Heart left ventricle (tissue), 16 donors: ENCODE results near the gene SIT1. TPM values are rescaled to one million over a fixed set of nuclear protein-coding genes. Genes with fewer than 3 reads are reported as not detected.
A peak's percentile ranks its signal among the peaks of the same experiment; 100 is the strongest.

ENCODE experiments used
- ATAC-seq, 4 donors: fragments of 200-7000 bp; cut with Tn5 transposase; one replicate each; pipeline ENCODE4 v1.9.1; 2020 to 2022; ENCODE audit warnings: moderate library complexity in 4 of 4, mild to moderate bottlenecking in 3 of 4, moderate number of reproducible peaks in 1 of 4
- DNase-seq, 5 donors: peaks; one replicate each; pipeline ENCODE4 v3.0.0-alpha.2; 2020
- H3K27ac ChIP-seq, 12 donors: fragments of 200-600 bp; sonication (generic) in 4 of 12; one replicate each; pipeline versions ENCODE4 v1.5.0 to v1.8.0; 2016 to 2022; ENCODE audit warnings: mild to moderate bottlenecking in 2 of 12
- H3K27me3 ChIP-seq, 9 donors: fragments of 200-600 bp; sonication (generic) in 2 of 9; one replicate each; pipeline versions ENCODE4 v1.5.1 to v1.8.0; 2016 to 2022; ENCODE audit warnings: mild to moderate bottlenecking in 3 of 9
- H3K36me3 ChIP-seq, 9 donors: fragments of 200-600 bp; sonication (generic) in 2 of 9; one replicate each; pipeline versions ENCODE4 v1.5.0 to v1.8.0; 2018 to 2022; ENCODE audit warnings: mild to moderate bottlenecking in 2 of 9
- H3K4me1 ChIP-seq, 12 donors: fragments of 200-600 bp; sonication (generic) in 4 of 12; one replicate each; pipeline versions ENCODE4 v1.5.0 to v1.8.0; 2016 to 2022; ENCODE audit warnings: mild to moderate bottlenecking in 3 of 12
- H3K4me3 ChIP-seq, 12 donors: fragments of 200-600 bp; sonication (generic) in 4 of 12; one replicate each; pipeline versions ENCODE4 v1.5.0 to v1.8.0; 2017 to 2022; ENCODE audit warnings: mild to moderate bottlenecking in 9 of 12, moderate library complexity in 4 of 12
- H3K9me3 ChIP-seq, 12 donors: fragments of 200-600 bp; sonication (generic) in 4 of 12; one replicate each; pipeline versions ENCODE4 v1.5.0 to v1.8.0; 2016 to 2022; ENCODE audit warnings: mild to moderate bottlenecking in 1 of 12
- CTCF ChIP-seq, 12 donors: fragments of 200-600 bp; sonication (generic) in 4 of 12; IDR thresholded peaks; one replicate each; pipeline versions ENCODE4 v1.5.0 to v1.8.0; 2018 to 2022; ENCODE audit warnings: antibody characterized with exemption in 12 of 12, mild to moderate bottlenecking in 5 of 12
- POLR2A ChIP-seq, 2 donors: fragments of 450-650 bp; IDR thresholded peaks; one replicate each; pipeline ENCODE4 v1.6.1; 2017; ENCODE audit warnings: antibody characterized with exemption in 2 of 2, mild to moderate bottlenecking in 2 of 2, moderate library complexity in 2 of 2
- WGBS, 4 donors: extraction: QIAGEN DNeasy Blood & Tissue Kit in 2 of 4; methylation state at CpG; one replicate each; pipeline versions ENCODE4 v1.1.5 to v1.1.7; 2013 to 2018; 5-methylcytosine and 5-hydroxymethylcytosine counted together
- intact Hi-C, 10 donors: fragments of 100-400 bp; cut with DNase I; formaldehyde crosslinking; loops; one replicate each; pipeline versions ENCODE4 v1.11.1 to v1.14.2; 2022
- polyA plus RNA-seq, 2 donors: library from polyadenylated mRNA; stranded (reverse); fragments of 200-250 nt; gene quantifications; one replicate each; pipeline ENCODE4 v1.2.3, GENCODE V29; 2013
- total RNA-seq, 9 donors: library from RNA; depleted of rRNA in 2 of 9; stranded (reverse); fragments of >200 nt in 2 of 9; fragmentation: NEBNext Ultra II Directional in 3 of 9; extraction: Animal tissue kit (Norgen Biotek cat#: 25700) in 3 of 9; gene quantifications; one replicate each; pipeline versions ENCODE4 v1.1.0 to v1.2.4, GENCODE V29; 2016 to 2023
- donor health status: ischemic (EF 13 %, LVEDD 7.1; RV severe dilation, severe dysfunction).
- donor health status: healthy with polysubstance abuse.
- donor health status: DM: no; HTN: yes; CAD: no.
- donor health status: DM: no; HTN: no; CAD: no.
- donor health status: ischemic (EF 25% LVEDD 6.9; RV normal size, moderate dysfunction).
- donor health status: ischemic (EF 25% LVEDD 5.7; RV mildly dilated, moderate dysfunction).
- donor health status: healthy.
- donor health status: DM: yes; HTN: yes; CAD: no.
- donor health status: ischemic (EF 35%, LVEDD 5.7; RV mildly dilated, moderate dysfunction).
- donor health status: nonischemic (EF 11% LVEDD 7.7; RV severe dilation, severe dysfunction).
- donor health status: DM: yes; HTN: yes; CAD: no.
- donor health status: PGD.
- donor health status: ischemic (EF 29% LVEDD 5.4; RV normal size, mild dysfunction).
- donor health status: nonischemic (EF 23%, LVEDD 6.1; RV moderate dilation, normal function).

SIT1 gene
- total and polyA plus RNA-seq, 11 donors: 0.19 to 4.2 (median 0.51) TPM; not detected in 7

- Histone ChIP-seq H3K27ac (peak overlapping the region in 1 of 12 donors; percentile 98), H3K4me1 (peaks cover 0 to 12% (median 4%) of the 10 kb centered on the region in 12 donors), H3K27me3 (no peaks in the 10 kb centered on the region), H3K36me3 (peaks cover 2 to 76% (median 68%) of the 10 kb centered on the region in 9 donors), H3K9me3 (no peaks in the 10 kb centered on the region), H3K4me3 (no peak overlapping the region)
- peak in 1 of 4 donors; percentile 3 for ATAC-seq
- TF ChIP-seq CTCF (IDR thresholded peaks at IDR 0.05) (no peak), POLR2A (IDR thresholded peaks at IDR 0.05) (no peak)
- intact Hi-C loops: loop anchor here in 4 of 10 donors (5.0 to 10.0 kb wide), 3 partner anchors 35 to 93 kb away; partner anchors contain the start of genes CREB3 (in 1 of the 4), TESK1 (in 1 of the 4) and TLN1 (in 1 of the 4)
- peak in 2 of 5 donors; percentile 18 to 21 for DNase-seq
- WGBS, 4 donors: 78 to 82% (median 79%) methylated on average over 12 to 14 of the region's 14 CpGs
Observed at GRCh38 chr9:35697486-35697885, 46.8 kb upstream of the SIT1 start.

DNA sequence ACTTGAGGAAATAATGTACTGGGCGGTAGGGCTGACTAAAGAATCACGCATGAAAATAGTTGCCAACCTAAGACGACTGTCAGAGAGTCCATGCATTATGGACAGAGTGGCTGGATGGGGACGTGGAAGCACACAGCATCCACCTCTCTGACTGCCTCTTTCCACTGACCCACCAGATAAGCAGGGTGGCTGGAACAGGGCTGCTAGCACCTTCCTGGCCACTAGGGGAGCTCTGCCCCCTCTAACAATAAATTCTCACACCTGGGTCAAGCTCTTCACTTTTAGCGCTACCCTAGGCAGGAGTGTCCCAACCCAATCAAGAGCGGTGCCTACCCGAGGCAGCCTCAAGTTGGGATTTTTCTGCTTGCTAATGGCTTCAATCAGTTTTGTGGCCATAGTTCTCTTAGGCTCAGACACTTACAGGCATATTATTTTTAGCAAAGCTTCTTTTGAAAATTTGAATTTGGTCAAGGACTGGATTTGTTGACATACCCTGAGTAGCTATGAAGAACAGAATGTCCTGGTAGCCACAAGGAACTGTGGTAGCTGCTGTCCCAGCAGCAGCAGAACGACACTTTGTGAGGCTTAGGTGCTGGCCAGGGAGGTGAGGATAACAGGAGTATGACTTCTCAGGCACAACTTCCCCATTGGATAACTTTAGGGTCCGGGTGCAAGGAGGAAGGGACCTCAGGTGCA is 45.9 kb upstream of the SIT1 start:
- DNase-seq: peak in 4 of 5 donors; percentile 44 to 59 (median 54)

DNA sequence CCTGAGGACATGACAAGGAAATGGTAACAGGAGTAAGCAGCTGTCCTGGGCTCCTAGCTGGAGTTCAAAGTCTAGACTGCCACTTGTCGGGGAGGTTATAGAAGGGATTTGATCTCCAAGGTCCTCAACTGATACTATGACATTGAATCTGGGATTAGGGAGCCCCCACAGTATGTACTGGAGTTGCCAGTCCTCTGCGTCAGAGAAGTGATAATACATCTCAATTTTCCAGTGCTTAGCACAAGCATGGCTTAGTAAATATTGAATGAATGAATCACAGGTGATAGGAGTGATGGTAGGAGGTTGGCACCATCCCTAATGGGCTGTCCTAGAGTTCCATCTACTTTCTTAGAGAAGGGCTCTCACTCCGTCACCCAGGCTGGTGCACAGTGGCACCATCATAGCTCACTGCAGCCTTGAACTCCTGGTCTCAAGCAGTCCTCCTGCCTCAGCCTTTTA is 45.2 kb upstream of the SIT1 start:
- TF ChIP-seq POLR2A (IDR thresholded peaks at IDR 0.05) (no peak), CTCF (IDR thresholded peaks at IDR 0.05) (no peak)
- no peaks in the 10 kb centered on the region for H3K9me3 ChIP-seq
- no peaks in the 10 kb centered on the region for H3K27me3 ChIP-seq
- ATAC-seq (peak in 1 of 4 donors; percentile 4), DNase-seq (peak in 1 of 5 donors; percentile 23)
- 89 to 95% (median 93%) methylated on average over 3 of the region's 3 CpGs for WGBS, 4 donors
- H3K36me3 ChIP-seq: peaks cover 2 to 61% (median 53%) of the 10 kb centered on the region in 9 donors
- no peak overlapping the region for H3K4me3 ChIP-seq
- intact Hi-C loops: loop anchor here in 4 of 10 donors (5.0 to 10.0 kb wide), 3 partner anchors 34 to 91 kb away; partner anchors contain the start of genes CREB3 (in 1 of the 4), TESK1 (in 1 of the 4) and TLN1 (in 1 of the 4)
- H3K4me1 ChIP-seq: peaks cover 0 to 16% (median 8%) of the 10 kb centered on the region in 12 donors
- H3K27ac ChIP-seq: peak overlapping the region in 3 of 12 donors; percentile 14 to 98 (median 28)

More for the DNA sequence above, 45.9 kb upstream of the SIT1 start:
- H3K27me3 ChIP-seq: no peaks in the 10 kb centered on the region
- H3K9me3 ChIP-seq: no peaks in the 10 kb centered on the region
- peaks cover 0 to 13% (median 5%) of the 10 kb centered on the region in 12 donors for H3K4me1 ChIP-seq
- intact Hi-C loops: loop anchor here in 4 of 10 donors (5.0 to 10.0 kb wide), 3 partner anchors 34 to 92 kb away; partner anchors contain the start of genes CREB3 (in 1 of the 4), TESK1 (in 1 of the 4) and TLN1 (in 1 of the 4)
- TF ChIP-seq CTCF (IDR thresholded peaks at IDR 0.05): peak; percentile 82 to 94 (median 88)
- TF ChIP-seq POLR2A (IDR thresholded peaks at IDR 0.05): no peak
- ATAC-seq: peak; percentile 49 to 75 (median 73)
- peak overlapping the region in 4 of 12 donors; percentile 14 to 98 (median 24) for H3K27ac ChIP-seq
- 38 to 43% (median 40%) methylated on average over 9 of the region's 9 CpGs for WGBS, 4 donors
- H3K36me3 ChIP-seq: peaks cover 2 to 68% (median 60%) of the 10 kb centered on the region in 9 donors
- H3K4me3 ChIP-seq: no peak overlapping the region
